Thyroid gland (tissue), 4 donors: ENCODE data around the gene HECW1. TPM values are rescaled to one million over a fixed set of nuclear protein-coding genes. Genes with fewer than 3 reads are reported as not detected.

Experiments used
- DNase-seq, 2 donors: peaks; one replicate each; pipeline ENCODE4 v3.0.0-alpha.2; 2019
- H3K27ac ChIP-seq, 3 donors: fragments of 200-600 bp; sonication (generic); 1 replicate in 2 of 3; 2 replicates in 1 of 3; pipeline ENCODE4 v1.5.1; 2016 to 2019; ENCODE audit warnings: mild to moderate bottlenecking in 1 of 3, moderate library complexity in 1 of 3
- H3K27me3 ChIP-seq: fragments of 200-600 bp; sonication (generic); one replicate; pipeline ENCODE4 v1.5.1; 2019
- H3K36me3 ChIP-seq, 2 donors: fragments of 200-600 bp; sonication (generic); one replicate each; pipeline ENCODE4 v1.5.1; 2016 to 2019
- H3K4me1 ChIP-seq, 2 donors: fragments of 200-600 bp; sonication (generic); one replicate each; pipeline ENCODE4 v1.5.1; 2017 to 2019
- H3K4me3 ChIP-seq, 3 donors: fragments of 200-600 bp; sonication (generic); replicated peaks in 1 of 3; 1 replicate in 2 of 3; 2 replicates in 1 of 3; pipeline ENCODE4 v1.5.1; 2016; ENCODE audit warnings: mild to moderate bottlenecking in 1 of 3
- H3K9me3 ChIP-seq: fragments of 200-600 bp; sonication (generic); one replicate; pipeline ENCODE4 v1.5.1; 2017
- CTCF ChIP-seq, 6 experiments: fragments of 200-600 bp in 3 of 6; fragments of 450-650 bp in 3 of 6; sonication (generic) in 3 of 6; IDR thresholded peaks; one replicate each; pipeline ENCODE4 v1.5.1; 2016 to 2019; ENCODE audit warnings: antibody characterized with exemption in 6 of 6, mild to moderate bottlenecking in 2 of 6, inconsistent platforms in 1 of 6, moderate library complexity in 1 of 6
- POLR2A ChIP-seq, 2 donors: fragments of 450-650 bp; IDR thresholded peaks; one replicate each; pipeline ENCODE4 v1.6.1; 2017; ENCODE audit warnings: antibody characterized with exemption in 2 of 2, mild to moderate bottlenecking in 2 of 2, moderate library complexity in 1 of 2
- WGBS, 2 donors: methylation state at CpG; one replicate each; pipeline ENCODE4 v1.1.5; 2017; 5-methylcytosine and 5-hydroxymethylcytosine counted together
- intact Hi-C: fragments of 100-400 bp; cut with DNase I; formaldehyde crosslinking; loops from one replicate; pipeline ENCODE4 v1.15.1; 2023
- total RNA-seq, 4 donors: library from RNA; depleted of rRNA; stranded (reverse); fragments of >200 nt; gene quantifications; one replicate each; pipeline ENCODE4 v1.2.3, GENCODE V29; 2016

Gene HECW1
- total RNA-seq, 4 donors from 2014 or later: 0.67 to 4.7 (median 2.3) TPM

- Histone ChIP-seq H3K36me3 (no peaks in the 10 kb centered on the region), H3K4me1 (no peaks in the 10 kb centered on the region), H3K27me3 (no peaks in the 10 kb centered on the region), H3K9me3 (no peaks in the 10 kb centered on the region), H3K27ac (no peak overlapping the region), H3K4me3 (no peak overlapping the region)
- intact Hi-C loops: no loop called here
- 88% methylated on average over 3 of the region's 3 CpGs for WGBS, 2 donors
- no peak for TF ChIP-seq CTCF (IDR thresholded peaks at IDR 0.05)
- TF ChIP-seq POLR2A (IDR thresholded peaks at IDR 0.05): no peak
- no peak for DNase-seq
These were observed 239.2 kb downstream of the HECW1 start for GRCh38 chr7:43351683-43352082.

- H3K4me1 ChIP-seq: no peaks in the 10 kb centered on the region
- no peak overlapping the region for H3K4me3 ChIP-seq
- H3K9me3 ChIP-seq: no peaks in the 10 kb centered on the region
- no peaks in the 10 kb centered on the region for H3K36me3 ChIP-seq
- DNase-seq: no peak
- intact Hi-C loops: no loop called here
- no peak overlapping the region for H3K27ac ChIP-seq
- H3K27me3 ChIP-seq: no peaks in the 10 kb centered on the region
- TF ChIP-seq CTCF (IDR thresholded peaks at IDR 0.05) (no peak), POLR2A (IDR thresholded peaks at IDR 0.05) (no peak)
- WGBS, 2 donors: 100% methylated on average over 1 of the region's 1 CpG
These were observed 241.5 kb downstream of the HECW1 start for GRCh38 chr7:43353902-43354301.

GRCh38 chr7:43362652-43363034 is 250.2 kb downstream of the HECW1 start:
- 39 to 45% methylated on average over 2 of the region's 2 CpGs for WGBS, 2 donors

GRCh38 chr7:43363035-43363791 is 250.8 kb downstream of the HECW1 start:
- Histone ChIP-seq H3K4me3 (no peak overlapping the region), H3K27ac (no peak overlapping the region), H3K9me3 (no peaks in the 10 kb centered on the region), H3K27me3 (no peaks in the 10 kb centered on the region), H3K4me1 (no peaks in the 10 kb centered on the region), H3K36me3 (no peaks in the 10 kb centered on the region)
- no peak for DNase-seq
- TF ChIP-seq CTCF (IDR thresholded peaks at IDR 0.05) (no peak), POLR2A (IDR thresholded peaks at IDR 0.05) (no peak)
- intact Hi-C loops: no loop called here
- 75 to 79% methylated on average over 6 of the region's 6 CpGs for WGBS, 2 donors

More at GRCh38 chr7:43362652-43363034, 250.2 kb downstream of the HECW1 start:
- H3K9me3 ChIP-seq: no peaks in the 10 kb centered on the region
- H3K36me3 ChIP-seq: no peaks in the 10 kb centered on the region
- TF ChIP-seq CTCF (IDR thresholded peaks at IDR 0.05) (no peak), POLR2A (IDR thresholded peaks at IDR 0.05) (no peak)
- no peaks in the 10 kb centered on the region for H3K27me3 ChIP-seq
- H3K27ac ChIP-seq: no peak overlapping the region
- no peaks in the 10 kb centered on the region for H3K4me1 ChIP-seq
- intact Hi-C loops: no loop called here
- H3K4me3 ChIP-seq: no peak overlapping the region
- DNase-seq: peak; percentile 41 to 48

GRCh38 chr7:43364391-43364790 is 251.9 kb downstream of the HECW1 start:
- no peak for DNase-seq
- 88 to 96% methylated on average over 7 of the region's 7 CpGs for WGBS, 2 donors
- Histone ChIP-seq H3K9me3 (no peaks in the 10 kb centered on the region), H3K36me3 (no peaks in the 10 kb centered on the region), H3K27me3 (no peaks in the 10 kb centered on the region), H3K27ac (no peak overlapping the region), H3K4me1 (no peaks in the 10 kb centered on the region), H3K4me3 (no peak overlapping the region)
- TF ChIP-seq POLR2A (IDR thresholded peaks at IDR 0.05) (no peak), CTCF (IDR thresholded peaks at IDR 0.05) (no peak)
- intact Hi-C loops: no loop called here
